Embryonic facial prominence (tissue), 1 donor: Measurements from ENCODE around the gene MTHFD1.
A peak's percentile ranks its signal among the peaks of the same experiment; 100 is the strongest.
"Not testable (repeated sequence)": the region's sequence is repeated elsewhere in the genome, so short reads cannot be mapped to it uniquely, and the experiment has no call there.

Source experiments
- DNase-seq: peaks from one replicate; pipeline ENCODE4 v3.0.0-alpha.2; 2016; ENCODE audit errors: extremely low spot score

MTHFD1 gene

DNA sequence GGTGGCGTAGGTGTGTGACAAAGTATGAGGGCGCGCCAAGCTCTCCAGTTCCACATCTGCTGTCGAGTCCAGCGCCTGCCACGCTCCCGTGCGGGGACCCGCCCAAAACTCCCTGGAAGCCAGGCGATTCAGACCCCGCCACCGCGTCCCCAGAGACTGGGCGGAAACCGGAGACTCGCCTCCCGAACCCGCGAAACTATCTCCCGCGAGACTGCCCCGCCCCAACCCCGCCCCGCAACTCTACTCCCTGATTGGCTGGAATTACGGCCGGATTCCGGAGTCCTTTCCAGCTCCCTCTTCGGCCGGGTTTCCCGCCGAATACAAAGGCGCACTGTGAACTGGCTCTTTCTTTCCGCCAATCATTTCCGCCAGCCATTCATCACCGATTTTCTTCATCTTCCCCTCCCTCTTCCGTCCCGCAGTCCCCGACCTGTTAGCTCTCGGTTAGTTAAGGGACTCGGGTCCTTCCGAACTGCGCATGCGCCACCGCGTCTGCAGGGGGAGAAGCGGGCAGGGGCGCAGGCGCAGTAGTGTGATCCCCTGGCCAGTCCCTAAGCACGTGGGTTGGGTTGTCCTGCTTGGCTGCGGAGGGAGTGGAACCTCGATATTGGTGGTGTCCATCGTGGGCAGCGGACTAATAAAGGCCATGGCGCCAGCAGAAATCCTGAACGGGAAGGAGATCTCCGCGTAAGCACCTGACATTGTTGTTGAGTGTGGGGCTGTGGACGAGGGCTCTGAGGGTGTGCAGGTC is at the start of gene MTHFD1:
Gene MTHFD1 (plus strand): TSS at position 572 of the 751 bp plus-strand sequence. CDS start 75 bp downstream, at position 647.
- DNase-seq = peak; percentile 98

GRCh38 chr14:64338616-64339316 is 49.4 kb upstream of the MTHFD1 start:
- peak; percentile 97 for DNase-seq

DNA sequence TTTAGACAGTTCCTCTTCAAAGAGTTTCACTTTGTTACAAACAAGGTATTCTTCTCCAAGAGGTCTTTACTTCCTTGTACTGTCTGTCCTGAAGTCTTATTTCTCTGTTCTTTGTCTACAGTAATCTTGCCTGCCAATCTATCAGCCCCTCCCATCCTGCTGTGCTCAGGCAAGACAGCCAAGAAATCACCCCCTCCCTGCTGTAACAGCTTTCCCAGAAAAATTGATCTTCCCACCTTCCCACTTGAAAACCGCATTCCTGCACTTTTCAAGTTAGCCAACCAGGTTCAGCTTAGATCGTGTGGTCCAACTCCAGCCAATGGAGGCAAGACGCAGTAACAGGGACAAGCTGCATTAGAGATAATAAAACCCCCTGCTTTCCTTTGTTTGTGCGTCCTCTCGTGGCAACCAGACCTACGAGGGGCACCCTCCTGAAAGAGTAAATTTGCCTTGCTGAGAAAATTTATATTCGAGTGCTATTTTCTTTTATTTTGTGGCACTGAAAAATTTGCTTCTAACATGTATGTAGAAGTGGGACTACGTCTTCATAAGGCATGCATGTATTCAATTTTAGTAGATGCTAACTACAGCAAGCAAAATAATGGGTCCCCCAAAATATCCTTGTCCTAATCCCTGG is 47.5 kb upstream of the MTHFD1 start:
- DNase-seq = no peak

- no peak for DNase-seq
These were observed 40.4 kb upstream of the MTHFD1 start for GRCh38 chr14:64347748-64348147.

GRCh38 chr14:64349741-64350490 is 38.2 kb upstream of the MTHFD1 start:
- no peak for DNase-seq

- DNase-seq = no peak
These were observed 24.8 kb upstream of the MTHFD1 start for GRCh38 chr14:64363265-64363846.

GRCh38 chr14:64364907-64365306 is 23.2 kb upstream of the MTHFD1 start:
- DNase-seq = no peak

DNA sequence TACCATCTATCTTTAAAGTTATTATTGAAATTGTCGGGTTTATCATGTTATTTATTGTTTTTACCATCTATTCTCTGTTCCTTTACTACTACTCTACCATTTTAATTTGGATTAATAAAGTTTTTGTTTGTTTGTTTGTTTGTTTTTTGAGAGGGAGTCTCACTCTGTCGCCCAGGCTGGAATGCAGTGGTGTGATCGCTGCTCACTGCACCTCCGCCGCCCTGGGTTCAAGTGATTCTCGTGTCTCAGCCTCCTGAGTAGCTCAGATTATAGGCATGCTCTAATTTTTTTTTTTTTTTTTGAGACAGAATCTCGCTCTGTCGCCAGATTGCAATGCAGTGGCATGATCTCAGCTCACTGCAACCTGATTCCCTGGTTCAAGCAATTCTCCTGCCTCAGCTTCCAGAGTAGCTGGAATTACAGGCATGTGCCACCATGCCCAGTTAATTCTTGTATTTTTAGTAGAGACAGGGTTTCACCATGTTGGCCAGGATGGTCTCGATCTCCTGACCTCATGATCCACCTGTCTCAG is 22.7 kb upstream of the MTHFD1 start:
- not testable (repeated sequence) for DNase-seq

DNA sequence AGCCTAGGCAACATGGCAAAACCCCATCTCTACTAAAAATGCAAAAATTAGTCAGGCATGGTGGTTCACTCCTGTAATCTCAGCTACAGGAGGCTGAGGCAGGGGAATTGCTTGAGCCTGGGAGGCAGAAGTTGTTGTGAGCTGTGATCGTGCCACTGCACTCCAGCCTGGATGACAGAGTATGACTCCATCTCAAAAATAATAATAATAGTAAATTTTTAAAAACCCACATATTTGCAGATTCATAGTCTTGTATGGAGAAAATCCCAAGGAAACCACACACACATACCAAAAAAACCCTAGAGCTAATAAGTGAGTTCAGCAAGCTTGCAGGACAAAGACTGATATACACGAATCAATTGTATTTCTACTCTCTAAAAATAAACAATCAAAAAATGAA is 19.0 kb upstream of the MTHFD1 start:
- DNase-seq = no peak

- DNase-seq = no peak
These were observed 846 bp upstream of the MTHFD1 start for GRCh38 chr14:64387232-64387781.

DNA sequence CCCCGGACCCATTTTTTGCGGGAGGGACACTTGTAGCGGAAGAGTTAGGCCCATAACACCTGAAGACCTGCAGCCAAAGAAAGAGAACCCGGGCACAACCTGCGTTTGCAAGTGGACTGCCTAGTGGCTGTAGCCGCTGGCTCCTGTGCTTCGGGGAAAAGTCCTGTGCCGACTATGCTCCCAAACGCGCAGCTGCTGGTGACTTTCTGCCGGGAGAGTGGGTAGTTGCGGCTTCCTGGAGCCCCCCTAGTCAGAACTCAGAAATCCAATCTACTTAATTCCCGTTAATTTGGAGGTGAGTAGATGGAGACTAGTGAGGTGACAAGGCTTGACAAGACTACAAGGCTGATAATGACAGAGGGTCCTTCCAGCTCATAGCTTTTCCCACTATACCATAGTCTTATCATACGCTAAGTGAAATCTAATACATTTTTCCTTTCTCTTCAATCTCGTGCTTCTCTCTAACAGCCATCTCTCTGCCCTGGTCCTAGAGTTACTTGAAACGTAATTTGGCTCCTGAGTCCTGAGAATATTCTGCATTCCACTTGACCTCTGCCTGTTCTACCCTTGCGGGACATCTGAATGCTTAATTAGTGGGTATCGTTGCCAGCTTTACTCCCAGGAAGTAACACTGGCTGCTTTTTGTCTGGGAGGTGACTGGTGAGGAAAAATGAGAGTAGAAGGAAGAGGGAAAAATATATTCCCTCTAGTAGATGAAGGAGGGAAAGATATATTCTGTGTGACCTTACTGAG is 556 bp downstream of the MTHFD1 start:
- no peak for DNase-seq

GRCh38 chr14:64391113-64391725 is 3.1 kb downstream of the MTHFD1 start:
- no peak for DNase-seq

DNA sequence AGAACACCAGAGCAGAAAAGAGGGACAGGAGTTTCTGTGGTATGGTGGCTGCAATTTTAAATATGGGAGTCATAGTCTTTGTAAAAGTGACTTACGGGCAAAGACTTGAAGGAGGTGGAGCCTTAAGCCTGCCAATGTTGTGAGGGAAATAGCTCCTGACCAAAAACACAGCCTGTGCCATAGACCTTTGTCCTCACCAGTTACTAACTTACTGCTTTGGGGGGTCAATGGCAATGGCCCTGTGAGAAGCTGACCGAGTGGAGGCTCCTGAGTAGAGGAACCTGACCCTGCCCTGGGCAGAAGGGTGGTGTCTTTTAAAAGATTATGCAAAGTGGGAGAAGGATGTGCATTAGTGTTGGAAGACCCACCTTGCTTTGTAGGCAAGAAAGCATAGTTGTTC is 3.8 kb downstream of the MTHFD1 start:
- no peak for DNase-seq

GRCh38 chr14:64393189-64393726 is 5.1 kb downstream of the MTHFD1 start:
- DNase-seq = not testable (repeated sequence)

- DNase-seq = no peak
These were observed 6.3 kb downstream of the MTHFD1 start for GRCh38 chr14:64394423-64394822.

DNA sequence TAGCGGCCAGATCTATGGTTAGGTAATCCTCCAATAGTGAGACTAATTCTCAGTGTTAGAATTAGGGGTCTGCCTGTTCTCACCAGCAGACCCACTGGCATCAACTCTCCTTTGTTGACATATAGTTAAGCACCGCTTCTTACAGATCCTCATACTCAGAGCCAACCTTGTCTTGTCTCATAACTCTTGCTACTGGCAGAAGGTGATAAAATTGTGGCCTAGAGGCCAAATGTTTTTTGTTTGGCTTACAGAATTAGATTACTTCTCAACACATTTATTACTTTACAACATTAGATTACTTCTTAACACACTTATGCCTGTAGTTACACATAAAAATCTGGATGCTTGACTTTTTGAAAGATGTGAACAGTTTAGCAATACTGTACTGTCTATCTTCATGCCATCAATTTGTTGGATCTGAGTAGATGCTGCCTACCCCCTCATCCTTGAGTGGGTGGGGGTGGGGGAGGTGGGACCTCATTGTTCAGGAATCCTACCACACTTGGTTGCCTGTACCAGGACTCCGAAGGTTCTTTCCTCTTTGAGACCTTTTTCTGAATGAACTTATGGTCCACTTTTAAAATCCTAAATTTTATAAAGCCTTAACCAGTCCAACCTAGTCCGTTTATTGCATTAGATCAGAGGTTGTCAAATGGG is 7.0 kb downstream of the MTHFD1 start:
- DNase-seq = no peak

DNA sequence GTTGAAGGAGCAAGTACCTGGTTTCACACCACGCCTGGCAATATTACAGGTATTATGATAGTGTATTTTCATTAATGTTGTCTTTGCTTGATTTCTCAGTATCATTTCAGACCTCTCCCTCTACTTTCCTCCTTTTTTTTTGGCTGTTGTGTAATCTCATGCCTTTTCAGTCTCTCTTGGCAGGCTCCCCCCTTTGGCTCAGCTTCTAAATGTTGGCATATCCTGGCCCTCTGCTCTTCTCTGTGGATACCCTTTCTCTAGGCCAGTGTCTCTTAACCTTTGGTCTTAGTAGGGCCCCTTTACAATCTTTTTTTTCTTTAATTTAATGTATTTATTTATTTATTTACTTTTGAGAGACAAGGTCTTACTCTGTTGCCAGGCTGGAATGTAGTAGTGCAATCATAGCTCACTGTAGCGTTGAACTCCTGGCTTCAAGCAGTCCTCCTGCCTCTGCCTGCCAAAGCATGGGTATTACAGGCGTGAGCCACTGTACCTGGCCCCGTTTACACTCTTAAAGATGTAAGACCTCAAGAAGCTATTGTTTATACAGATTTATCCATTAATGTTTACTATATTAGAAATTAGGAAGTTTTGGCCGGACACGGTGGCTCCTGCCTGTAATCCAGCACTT is 12.8 kb downstream of the MTHFD1 start:
- no peak for DNase-seq

DNA sequence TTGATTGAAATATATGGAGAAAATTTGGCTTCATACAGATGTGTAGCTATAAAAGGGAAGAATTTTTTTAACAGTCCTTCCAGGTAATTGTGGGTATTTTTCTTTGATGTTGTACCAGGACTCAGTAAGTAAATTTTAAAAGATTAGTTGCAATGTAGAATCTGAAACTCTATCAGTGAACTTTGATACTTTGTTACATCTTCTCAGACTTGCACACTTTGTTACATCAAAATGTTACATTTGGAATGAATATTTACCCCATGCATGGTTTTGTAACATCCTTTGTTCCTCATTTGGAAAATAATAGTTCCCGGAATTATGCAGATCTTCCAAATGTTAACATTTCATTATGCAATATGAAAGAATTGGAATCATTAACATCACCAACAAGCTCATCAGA is 13.8 kb downstream of the MTHFD1 start:
- DNase-seq = no peak

DNA sequence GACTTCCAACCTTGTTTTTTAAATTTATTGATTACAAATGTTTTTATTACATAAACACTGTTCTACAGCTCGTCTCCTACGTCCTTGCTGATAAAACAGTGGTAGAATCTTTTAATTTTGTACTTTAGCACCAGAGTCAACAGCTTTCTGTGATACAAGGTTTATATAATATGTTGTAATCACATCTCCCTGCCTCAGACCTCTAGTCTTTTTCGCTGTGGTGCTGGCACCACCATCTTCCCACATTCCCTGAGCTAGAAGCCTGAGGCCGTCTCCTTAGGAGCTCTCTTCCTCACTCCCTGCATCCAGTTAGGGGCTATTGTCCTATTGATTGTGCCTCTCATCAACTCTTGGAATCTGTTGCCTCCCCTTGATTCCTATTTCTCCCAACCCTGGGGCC is 17.1 kb downstream of the MTHFD1 start:
- no peak for DNase-seq
